ENCODE results near the gene CXADR.
"Not testable (repeated sequence)": the region's sequence is repeated elsewhere in the genome, so short reads cannot be mapped to it uniquely, and the experiment has no call there.

Gene CXADR

GRCh38 chr21:17506951-17507350, 5.9 kb upstream of the CXADR start:
- no peak for DNase-seq

GRCh38 chr21:17507591-17507990, 5.3 kb upstream of the CXADR start:
- DNase-seq = no peak

GRCh38 chr21:17513214-17514123, 626 bp downstream of the CXADR start:
- DNase-seq = no peak

DNA sequence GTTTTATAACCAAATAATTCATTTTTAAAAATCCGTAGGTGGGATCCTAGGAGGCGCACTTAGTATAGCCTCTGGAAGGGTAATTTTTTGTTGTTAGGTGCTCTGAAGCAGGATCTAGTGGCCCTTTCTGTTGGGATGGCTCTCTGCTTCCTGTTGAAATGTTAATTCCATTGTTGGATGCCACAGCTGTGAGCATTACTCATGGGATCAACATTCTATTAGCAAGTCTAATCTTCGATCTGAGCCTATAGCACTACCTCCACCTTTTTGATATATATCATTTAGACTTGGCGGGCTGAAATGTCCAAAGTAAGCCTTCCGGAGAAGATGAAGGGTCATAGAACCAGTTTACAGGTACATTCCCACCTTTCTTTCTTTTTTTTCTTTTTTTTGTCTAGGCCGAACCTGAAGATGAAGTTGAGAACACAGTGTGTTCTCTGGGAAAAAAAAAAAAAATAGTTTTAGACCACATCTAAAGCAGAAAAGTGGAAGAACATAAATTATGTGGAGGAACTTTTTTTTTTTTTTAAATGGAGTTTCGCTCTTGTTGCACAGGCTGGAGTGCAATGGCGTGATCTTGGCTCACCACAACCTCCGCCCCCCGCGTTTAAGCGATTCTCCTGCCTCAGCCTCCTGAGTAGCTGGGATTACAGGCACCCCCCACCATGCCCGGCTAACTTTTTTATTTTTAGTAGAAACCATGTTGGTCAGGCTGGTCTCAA, 1.4 kb downstream of the CXADR start:
- no peak for DNase-seq

DNA sequence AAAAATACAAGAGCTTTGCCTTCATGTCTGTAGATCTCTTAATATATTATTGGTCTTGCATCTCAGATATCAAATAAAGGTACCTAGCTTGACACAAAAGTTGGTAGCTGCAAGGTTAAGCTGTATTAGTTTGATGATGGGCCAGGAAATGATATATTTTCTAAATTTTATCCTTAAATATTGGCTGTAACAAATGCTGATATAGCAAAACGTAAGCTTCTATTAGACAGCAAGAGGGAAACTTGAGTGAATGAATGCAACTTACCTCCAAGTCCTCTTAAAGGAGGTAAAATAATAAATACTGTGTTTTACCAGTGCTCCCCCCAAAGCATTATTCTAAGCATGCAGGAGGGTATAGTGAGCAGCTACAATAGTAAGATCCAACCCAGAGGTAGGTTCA, 4.2 kb downstream of the CXADR start:
- DNase-seq = not testable (repeated sequence)

- DNase-seq = no peak
Observed at GRCh38 chr21:17519208-17519738, 6.4 kb downstream of the CXADR start.

- no peak for DNase-seq
Observed at GRCh38 chr21:17519965-17520609, 7.2 kb downstream of the CXADR start.

DNA sequence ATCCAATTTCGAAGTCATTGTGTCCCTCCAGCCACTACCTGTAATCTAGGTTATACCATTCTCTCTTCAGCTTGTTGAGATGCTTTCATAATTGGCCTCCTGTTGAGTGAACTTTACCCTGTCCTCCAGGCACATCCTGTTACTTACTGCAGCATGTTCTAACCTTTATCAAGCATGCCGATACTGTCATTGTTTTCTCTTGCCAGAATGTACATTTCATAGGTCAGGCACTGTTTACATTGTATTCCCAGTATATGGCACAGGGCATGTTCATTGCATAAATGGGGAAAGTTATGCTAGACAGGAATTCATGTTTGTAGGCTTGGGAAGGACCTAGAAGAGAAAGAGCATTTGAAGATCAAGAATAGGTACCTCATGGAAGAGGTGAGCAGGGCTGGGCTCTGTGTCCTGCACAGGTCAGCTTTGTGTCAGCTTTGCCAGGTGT, 10.2 kb downstream of the CXADR start:
- DNase-seq = no peak

DNA sequence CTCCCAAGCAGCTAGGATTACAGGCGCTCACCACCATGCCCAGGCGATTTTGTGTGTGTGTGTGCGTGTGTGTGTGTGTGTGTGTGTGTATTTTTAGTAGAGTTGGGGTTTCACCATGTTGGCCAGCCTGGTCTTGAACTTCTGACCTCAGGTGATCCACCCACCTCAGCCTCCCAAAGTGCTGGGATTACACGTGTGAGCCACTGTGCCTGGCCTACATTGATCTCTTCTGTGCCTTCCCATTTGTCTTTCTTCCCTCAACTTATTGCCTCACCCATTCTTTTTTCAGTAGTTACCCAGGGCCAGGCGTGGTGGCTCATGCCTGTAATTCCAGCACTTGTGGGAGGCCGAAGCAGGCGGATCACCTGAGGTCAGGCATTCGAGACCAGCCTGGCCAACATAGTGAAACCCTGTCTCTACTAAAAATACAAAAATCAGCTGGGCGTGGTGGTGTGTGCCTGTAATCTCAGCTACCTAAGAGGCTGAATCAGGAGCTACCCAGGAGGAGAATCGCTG, 11.2 kb downstream of the CXADR start:
- not testable (repeated sequence) for DNase-seq

DNA sequence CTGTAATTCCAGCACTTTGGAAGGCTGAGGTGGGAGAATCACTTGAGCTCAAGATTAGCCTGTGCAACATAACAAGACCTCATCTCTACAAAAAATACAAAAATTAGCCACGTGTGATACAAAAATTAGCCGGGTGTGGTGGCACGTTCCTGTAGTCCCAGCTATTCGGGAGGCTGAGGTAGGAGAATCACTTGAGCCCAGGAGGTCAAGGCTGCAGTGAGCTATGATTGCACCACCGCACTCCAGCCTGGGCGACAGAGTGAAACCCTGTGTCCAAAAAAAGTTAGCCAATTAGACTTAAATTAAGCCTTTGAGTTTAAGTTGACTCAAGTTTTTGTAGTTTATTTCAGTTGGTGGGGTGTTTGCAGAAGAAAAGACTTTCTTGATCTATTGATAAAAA, 11.8 kb downstream of the CXADR start:
- no peak for DNase-seq

- no peak for DNase-seq
Observed at GRCh38 chr21:17526776-17527175, 13.9 kb downstream of the CXADR start.

- DNase-seq = no peak
Observed at GRCh38 chr21:17527240-17527639, 14.4 kb downstream of the CXADR start.

- no peak for DNase-seq
Observed at GRCh38 chr21:17527711-17528110, 14.9 kb downstream of the CXADR start.

DNA sequence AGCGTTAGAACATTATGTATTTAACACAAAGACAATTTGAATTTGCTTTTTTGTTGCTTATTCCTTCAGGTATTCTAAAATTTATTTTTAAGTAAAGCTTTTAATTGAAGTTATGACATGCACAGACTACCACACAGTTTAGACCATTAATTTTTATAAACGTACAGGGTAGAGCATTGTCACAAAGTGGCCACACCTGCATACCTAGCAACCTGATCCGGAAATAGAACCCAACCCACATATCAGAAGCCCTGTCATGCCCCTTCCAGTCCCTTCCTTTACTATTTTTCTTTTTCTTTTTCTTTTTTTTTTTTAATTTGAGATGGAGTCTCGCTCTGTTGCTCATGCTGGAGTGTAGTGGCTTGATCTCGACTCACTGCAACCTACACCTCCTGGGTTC, 16.8 kb downstream of the CXADR start:
- DNase-seq = no peak

DNA sequence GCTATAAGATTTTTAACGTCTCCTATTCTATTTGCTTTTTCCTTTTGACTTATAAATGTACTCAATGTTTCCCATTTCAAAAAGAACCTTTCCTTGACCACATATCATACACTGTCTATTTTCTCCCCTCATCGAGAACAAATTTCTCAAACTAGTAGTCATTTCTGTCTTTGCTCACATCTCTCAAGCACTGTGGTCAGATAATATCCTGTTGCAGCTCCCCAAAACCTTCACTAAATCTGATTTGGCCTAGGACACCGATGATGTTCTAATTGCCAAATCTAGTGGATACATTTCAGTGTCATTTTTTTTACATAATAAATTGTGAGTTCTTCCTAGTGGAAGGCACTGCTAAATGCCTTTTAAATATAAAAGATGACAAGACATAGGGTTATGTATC, 19.4 kb downstream of the CXADR start:
- DNase-seq = no peak

- no peak for DNase-seq
Observed at GRCh38 chr21:17536381-17536780, 23.5 kb downstream of the CXADR start.

- DNase-seq = no peak
Observed at GRCh38 chr21:17537299-17537698, 24.5 kb downstream of the CXADR start.

GRCh38 chr21:17538576-17538975, 25.7 kb downstream of the CXADR start:
- DNase-seq = no peak

GRCh38 chr21:17539323-17539722, 26.5 kb downstream of the CXADR start:
- DNase-seq = no peak

DNA sequence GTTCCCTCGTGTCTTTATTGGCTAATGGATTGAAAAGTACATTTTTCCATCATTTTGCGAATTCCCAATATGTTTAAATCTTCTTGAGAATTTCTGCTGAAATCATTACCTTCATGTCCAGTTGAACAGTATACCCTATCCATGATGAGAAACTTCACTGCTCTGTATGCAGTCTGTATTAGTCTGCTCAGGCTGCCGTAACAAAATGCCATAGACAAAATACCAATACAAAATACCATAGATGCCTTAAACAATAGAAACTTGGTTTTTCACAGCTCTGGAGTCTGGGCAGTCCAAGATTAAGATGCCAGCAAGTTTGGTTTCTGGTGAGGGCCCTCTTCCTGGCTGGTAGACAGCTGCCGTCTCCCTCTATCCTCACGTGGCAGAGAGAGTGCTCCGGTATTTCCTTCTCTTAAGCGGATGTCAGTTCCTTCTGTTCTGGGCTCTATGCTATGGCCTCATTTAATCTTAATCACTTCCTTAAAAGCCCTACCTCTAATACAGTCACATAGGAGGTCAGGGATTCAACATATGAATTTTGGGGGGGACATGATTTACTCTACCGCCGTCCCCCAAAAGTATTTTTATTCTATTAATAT, 27.0 kb downstream of the CXADR start:
- no peak for DNase-seq

DNA sequence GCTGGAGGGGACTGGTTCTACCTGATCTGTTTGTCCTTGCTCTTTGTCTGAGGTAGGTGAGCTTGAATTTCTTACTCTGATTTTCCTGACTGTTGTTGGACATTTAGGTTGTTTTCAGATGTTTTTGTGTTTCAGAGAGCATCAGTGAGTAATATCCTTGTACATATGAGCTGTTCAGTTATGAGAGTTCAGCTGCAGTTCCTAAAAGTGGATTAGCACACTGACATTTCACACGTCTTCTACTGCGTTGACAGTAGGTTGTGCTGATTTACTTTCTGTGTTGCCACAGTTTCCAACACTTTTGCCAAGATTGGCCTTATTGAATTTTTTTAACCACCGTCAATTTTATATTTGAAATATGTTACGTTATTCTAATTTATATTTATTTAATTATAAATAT, 27.7 kb downstream of the CXADR start:
- no peak for DNase-seq

DNA sequence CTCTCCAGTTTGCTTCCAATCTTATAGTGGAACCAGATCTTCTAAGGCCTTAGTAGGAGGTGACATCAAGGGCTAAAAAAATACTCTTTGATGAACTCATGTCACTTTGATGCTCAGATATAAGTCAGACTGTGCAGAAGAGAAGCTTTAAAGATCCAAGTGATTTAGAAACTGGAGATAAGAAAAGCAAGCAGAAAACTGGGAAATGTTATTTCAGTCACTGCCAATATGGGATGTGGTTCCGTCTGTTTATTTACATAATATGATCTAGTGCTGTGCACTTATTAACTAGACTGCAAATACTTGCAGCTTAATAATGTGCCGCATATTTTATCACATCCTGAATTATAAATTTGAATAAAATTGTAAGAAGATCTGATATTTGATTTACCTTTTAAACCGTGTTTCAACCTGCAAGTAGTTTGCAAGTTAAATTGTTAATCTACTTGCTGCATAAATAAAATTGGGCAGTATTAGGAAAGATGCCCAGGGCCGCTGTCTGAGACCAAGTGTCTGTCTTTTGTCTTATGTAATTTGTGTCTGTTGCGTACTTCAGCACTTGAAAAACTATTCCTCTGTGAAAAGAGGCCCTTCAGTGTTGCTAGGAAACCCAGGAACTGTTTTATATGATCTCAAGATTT, 29.6 kb downstream of the CXADR start:
- no peak for DNase-seq
